ENCODE results near the gene NOXA1. TPM values are rescaled to one million over a fixed set of nuclear protein-coding genes. Genes with fewer than 3 reads are reported as not detected.
A peak's percentile ranks its signal among the peaks of the same experiment; 100 is the strongest.
"Not testable (repeated sequence)": the region's sequence is repeated elsewhere in the genome, so short reads cannot be mapped to it uniquely, and the experiment has no call there.

The NOXA1 gene
- polyA plus RNA-seq, 3 donors: 1.3 to 9.4 (median 1.6) TPM

DNA sequence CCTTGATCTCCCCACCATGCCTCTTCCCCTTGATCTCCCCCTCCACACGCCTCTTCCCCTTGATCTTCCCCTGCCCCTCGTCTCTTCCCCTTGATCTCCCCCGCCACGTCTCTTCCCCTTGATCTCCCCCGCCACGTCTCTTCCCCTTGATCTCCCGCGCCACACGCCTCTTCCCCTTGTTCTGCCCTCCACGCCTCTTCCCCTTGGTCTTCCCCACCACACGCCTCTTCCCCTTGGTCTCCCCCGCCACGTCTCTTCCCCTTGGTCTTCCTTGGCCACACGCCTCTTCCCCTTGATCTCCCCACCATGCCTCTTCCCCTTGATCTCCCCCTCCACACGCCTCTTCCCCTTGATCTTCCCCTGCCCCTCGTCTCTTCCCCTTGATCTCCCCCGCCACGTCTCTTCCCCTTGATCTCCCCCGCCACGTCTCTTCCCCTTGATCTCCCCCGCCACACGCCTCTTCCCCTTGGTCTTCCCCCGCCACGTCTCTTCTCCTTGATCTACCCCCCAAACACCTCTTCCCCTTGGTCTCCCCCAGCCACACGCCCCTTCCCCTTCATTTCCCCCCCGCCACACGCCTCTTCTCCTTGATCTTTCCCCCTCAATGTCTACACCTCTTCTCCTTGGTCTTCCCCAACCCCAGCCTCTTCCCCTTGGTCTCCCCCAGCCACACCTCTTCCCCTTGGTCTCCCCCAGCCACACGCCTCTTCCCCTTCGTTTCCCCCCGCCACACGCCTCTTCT, 28.2 kb downstream of the NOXA1 start:
- H3K27me3 Mint-ChIP-seq (ENCODE audit: low read depth in 3 of 3); H3K9ac ChIP-seq (ENCODE audit: insufficient read depth, low read length, poor library complexity, severe bottlenecking); H3K27me3 ChIP-seq (ENCODE audit: control insufficient read depth in 2 of 2, insufficient read depth in 2 of 2, low read length in 2 of 2); H3K79me2 ChIP-seq (ENCODE audit: insufficient read depth, low read length); H3K9me3 ChIP-seq (replicated peaks in 1 of 2; ENCODE audit: control insufficient read depth in 1 of 2, insufficient read depth in 1 of 2, low read length in 2 of 2); intact Hi-C loops (cut with micrococcal nuclease); DNase-seq; H2AFZ ChIP-seq (ENCODE audit: insufficient read depth, low read depth, low read length, poor library complexity, severe bottlenecking); H4K20me1 ChIP-seq (ENCODE audit: insufficient read depth, low read length); H3K4me3 Mint-ChIP-seq; H3K9me3 Mint-ChIP-seq: not testable (repeated sequence)
- Histone ChIP-seq H3K4me3 (replicated peaks in 1 of 3; ENCODE audit: low read depth in 2 of 3, low read length in 3 of 3) (peak overlapping the region in 1 of 3 experiments; percentile 17), H3K27ac (ENCODE audit: low read depth in 1 of 2, low read length in 2 of 2) (peak overlapping the region; percentile 37 to 53), H3K4me2 (replicated peaks; ENCODE audit: extremely low read depth, low read length, poor library complexity, severe bottlenecking) (peak overlapping the region; percentile 84), H3K36me3 (replicated peaks in 1 of 2; ENCODE audit: control insufficient read depth in 1 of 2, insufficient read depth in 2 of 2, low read length in 2 of 2) (peaks cover 13 to 16% of the 10 kb centered on the region in 2 donors), H3K4me1 (ENCODE audit: control insufficient read depth in 1 of 2, insufficient read depth in 2 of 2, low read length in 2 of 2) (peaks cover 63 to 80% of the 10 kb centered on the region in 2 donors)
- Mint-ChIP-seq H3K36me3 (peaks cover 12 to 23% of the 10 kb centered on the region in 2 donors), H3K27ac (peak overlapping the region in 6 of 7 donors; percentile 56 to 86 (median 72)), H3K4me1 (peaks cover 38% of the 10 kb centered on the region)
- 6% methylated on average over 13 of the region's 31 CpGs for WGBS (ENCODE audit: insufficient coverage)

DNA sequence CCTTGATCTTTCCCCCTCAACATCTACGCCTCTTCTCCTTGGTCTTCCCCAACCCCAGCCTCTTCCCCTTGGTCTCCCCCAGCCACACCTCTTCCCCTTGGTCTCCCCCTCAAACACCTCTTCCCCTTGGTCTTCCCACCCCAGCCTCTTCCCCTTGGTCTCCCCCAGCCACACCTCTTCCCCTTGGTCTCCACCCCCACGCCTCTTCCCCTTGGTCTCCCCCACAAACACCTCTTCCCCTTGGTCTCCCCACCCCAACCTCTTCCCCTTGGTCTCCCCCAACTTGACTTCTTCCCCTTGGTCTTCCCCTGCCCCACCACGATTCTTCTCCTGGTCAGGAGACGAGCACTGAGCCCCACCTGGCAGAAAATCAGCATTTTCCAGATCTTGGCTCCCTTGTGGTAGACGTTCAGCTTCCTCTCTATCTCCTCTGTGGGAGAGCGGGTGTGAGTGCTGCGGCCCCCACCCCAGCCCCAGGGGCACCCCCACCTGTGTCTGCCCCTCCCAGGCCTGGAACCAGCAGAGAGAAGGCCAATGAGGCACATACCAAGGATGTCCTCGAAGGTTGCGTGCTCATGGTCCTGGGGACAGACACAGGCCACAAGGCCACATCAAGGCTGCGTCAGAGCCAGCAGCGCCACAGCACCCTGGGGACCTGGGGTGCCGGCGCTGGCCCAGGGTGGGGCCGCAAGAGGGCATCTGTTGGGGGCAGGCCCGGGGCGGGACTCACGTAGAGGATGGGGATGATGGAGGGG, 29.0 kb downstream of the NOXA1 start:
- peaks cover 56 to 73% of the 10 kb centered on the region in 2 donors for H3K4me1 ChIP-seq (ENCODE audit: control insufficient read depth in 1 of 2, insufficient read depth in 2 of 2, low read length in 2 of 2)
- H3K36me3 Mint-ChIP-seq: peaks cover 17 to 29% of the 10 kb centered on the region in 2 donors
- peaks cover 31% of the 10 kb centered on the region for H3K4me1 Mint-ChIP-seq
- no peak for TF ChIP-seq CTCF (IDR thresholded peaks at IDR 0.05)
- H3K4me3 Mint-ChIP-seq: peak overlapping the region in 1 of 2 donors; percentile 11
- H3K9me3 ChIP-seq (replicated peaks in 1 of 2; ENCODE audit: control insufficient read depth in 1 of 2, insufficient read depth in 1 of 2, low read length in 2 of 2): no peaks in the 10 kb centered on the region
- peak overlapping the region; percentile 15 to 86 (median 77) for H3K27ac Mint-ChIP-seq
- peak overlapping the region; percentile 84 for H3K4me2 ChIP-seq (replicated peaks; ENCODE audit: extremely low read depth, low read length, poor library complexity, severe bottlenecking)
- peak overlapping the region in 1 of 3 experiments; percentile 17 for H3K4me3 ChIP-seq (replicated peaks in 1 of 3; ENCODE audit: low read depth in 2 of 3, low read length in 3 of 3)
- H3K36me3 ChIP-seq (replicated peaks in 1 of 2; ENCODE audit: control insufficient read depth in 1 of 2, insufficient read depth in 2 of 2, low read length in 2 of 2): peaks cover 16% of the 10 kb centered on the region in 2 donors
- peaks cover 0 to 2% (median 0%) of the 10 kb centered on the region in 3 donors for H3K27me3 Mint-ChIP-seq (ENCODE audit: low read depth in 3 of 3)
- no peak overlapping the region for H2AFZ ChIP-seq (ENCODE audit: insufficient read depth, low read depth, low read length, poor library complexity, severe bottlenecking)
- 64% methylated on average over 14 of the region's 17 CpGs for WGBS (ENCODE audit: insufficient coverage)
- peak in 1 of 3 donors; percentile 32 for DNase-seq
- no peak overlapping the region for H3K9ac ChIP-seq (ENCODE audit: insufficient read depth, low read length, poor library complexity, severe bottlenecking)
- peak overlapping the region; percentile 37 to 53 for H3K27ac ChIP-seq (ENCODE audit: low read depth in 1 of 2, low read length in 2 of 2)
- H4K20me1 ChIP-seq (ENCODE audit: insufficient read depth, low read length): no peaks in the 10 kb centered on the region
- H3K9me3 Mint-ChIP-seq: peaks cover 0 to 6% (median 0%) of the 10 kb centered on the region in 7 donors
- H3K27me3 ChIP-seq (ENCODE audit: control insufficient read depth in 2 of 2, insufficient read depth in 2 of 2, low read length in 2 of 2): no peaks in the 10 kb centered on the region
- intact Hi-C loops (cut with micrococcal nuclease): no loop called here
- H3K79me2 ChIP-seq (ENCODE audit: insufficient read depth, low read length): no peaks in the 10 kb centered on the region
